ENCODE results near the gene GGT5. TPM values are rescaled to one million over a fixed set of nuclear protein-coding genes. Genes with fewer than 3 reads are reported as not detected.
"Not testable (repeated sequence)": the region's sequence is repeated elsewhere in the genome, so short reads cannot be mapped to it uniquely, and the experiment has no call there.

The GGT5 gene
- polyA plus RNA-seq, 2 donors: 4.7 to 7.1 TPM

GRCh38 chr22:24224468-24224867 lies 20.4 kb downstream of the GGT5 start:
- Histone ChIP-seq H3K27ac (ENCODE audit: low read depth in 2 of 2, low read length in 1 of 2) (no peak overlapping the region), H3K27me3 (ENCODE audit: control insufficient read depth in 1 of 2, insufficient read depth in 2 of 2, low read length in 2 of 2) (no peaks in the 10 kb centered on the region), H3K4me1 (ENCODE audit: control insufficient read depth in 2 of 2, insufficient read depth in 2 of 2, low read length in 1 of 2) (no peaks in the 10 kb centered on the region), H3K4me3 (ENCODE audit: low read depth in 1 of 2, low read length in 2 of 2) (no peak overlapping the region), H3K9me3 (ENCODE audit: control insufficient read depth in 2 of 2, insufficient read depth in 1 of 2, low read depth in 1 of 2, low read length in 1 of 2) (peaks cover 7% of the 10 kb centered on the region in 2 donors), H3K36me3 (ENCODE audit: control insufficient read depth in 2 of 2, insufficient read depth in 2 of 2, low read length in 1 of 2) (peaks cover 2 to 3% of the 10 kb centered on the region in 2 donors)
- 80 to 100% methylated on average over 1 of the region's 1 CpG for WGBS, 2 donors

GRCh38 chr22:24219750-24220149 lies 25.1 kb downstream of the GGT5 start:
- no peak overlapping the region for H3K4me3 ChIP-seq (ENCODE audit: low read depth in 1 of 2, low read length in 2 of 2)
- H3K36me3 ChIP-seq (ENCODE audit: control insufficient read depth in 2 of 2, insufficient read depth in 2 of 2, low read length in 1 of 2): no peaks in the 10 kb centered on the region
- 87 to 93% methylated on average over 9 of the region's 9 CpGs for WGBS, 2 donors
- no peaks in the 10 kb centered on the region for H3K4me1 ChIP-seq (ENCODE audit: control insufficient read depth in 2 of 2, insufficient read depth in 2 of 2, low read length in 1 of 2)
- H3K27me3 ChIP-seq (ENCODE audit: control insufficient read depth in 1 of 2, insufficient read depth in 2 of 2, low read length in 2 of 2): no peaks in the 10 kb centered on the region
- H3K27ac ChIP-seq (ENCODE audit: low read depth in 2 of 2, low read length in 1 of 2): no peak overlapping the region
- peaks cover 2% of the 10 kb centered on the region in 2 donors for H3K9me3 ChIP-seq (ENCODE audit: control insufficient read depth in 2 of 2, insufficient read depth in 1 of 2, low read depth in 1 of 2, low read length in 1 of 2)

- no peak overlapping the region for H3K4me3 ChIP-seq (ENCODE audit: low read depth in 1 of 2, low read length in 2 of 2)
- H3K27ac ChIP-seq (ENCODE audit: low read depth in 2 of 2, low read length in 1 of 2): no peak overlapping the region
- no peaks in the 10 kb centered on the region for H3K9me3 ChIP-seq (ENCODE audit: control insufficient read depth in 2 of 2, insufficient read depth in 1 of 2, low read depth in 1 of 2, low read length in 1 of 2)
- no peaks in the 10 kb centered on the region for H3K4me1 ChIP-seq (ENCODE audit: control insufficient read depth in 2 of 2, insufficient read depth in 2 of 2, low read length in 1 of 2)
- WGBS, 2 donors: 71 to 75% methylated on average over 3 of the region's 3 CpGs
- no peaks in the 10 kb centered on the region for H3K36me3 ChIP-seq (ENCODE audit: control insufficient read depth in 2 of 2, insufficient read depth in 2 of 2, low read length in 1 of 2)
- H3K27me3 ChIP-seq (ENCODE audit: control insufficient read depth in 1 of 2, insufficient read depth in 2 of 2, low read length in 2 of 2): no peaks in the 10 kb centered on the region
Measured at GRCh38 chr22:24217384-24217783, 27.5 kb downstream of the GGT5 start.

GRCh38 chr22:24216541-24217209 lies 28.2 kb downstream of the GGT5 start:
- no peaks in the 10 kb centered on the region for H3K36me3 ChIP-seq (ENCODE audit: control insufficient read depth in 2 of 2, insufficient read depth in 2 of 2, low read length in 1 of 2)
- no peaks in the 10 kb centered on the region for H3K4me1 ChIP-seq (ENCODE audit: control insufficient read depth in 2 of 2, insufficient read depth in 2 of 2, low read length in 1 of 2)
- H3K4me3 ChIP-seq (ENCODE audit: low read depth in 1 of 2, low read length in 2 of 2): no peak overlapping the region
- H3K27ac ChIP-seq (ENCODE audit: low read depth in 2 of 2, low read length in 1 of 2): no peak overlapping the region
- no peaks in the 10 kb centered on the region for H3K9me3 ChIP-seq (ENCODE audit: control insufficient read depth in 2 of 2, insufficient read depth in 1 of 2, low read depth in 1 of 2, low read length in 1 of 2)
- H3K27me3 ChIP-seq (ENCODE audit: control insufficient read depth in 1 of 2, insufficient read depth in 2 of 2, low read length in 2 of 2): no peaks in the 10 kb centered on the region
- 86 to 87% methylated on average over 12 of the region's 12 CpGs for WGBS, 2 donors

- no peaks in the 10 kb centered on the region for H3K27me3 ChIP-seq (ENCODE audit: control insufficient read depth in 1 of 2, insufficient read depth in 2 of 2, low read length in 2 of 2)
- no peaks in the 10 kb centered on the region for H3K4me1 ChIP-seq (ENCODE audit: control insufficient read depth in 2 of 2, insufficient read depth in 2 of 2, low read length in 1 of 2)
- H3K9me3 ChIP-seq (ENCODE audit: control insufficient read depth in 2 of 2, insufficient read depth in 1 of 2, low read depth in 1 of 2, low read length in 1 of 2): no peaks in the 10 kb centered on the region
- no peak overlapping the region for H3K27ac ChIP-seq (ENCODE audit: low read depth in 2 of 2, low read length in 1 of 2)
- no peaks in the 10 kb centered on the region for H3K36me3 ChIP-seq (ENCODE audit: control insufficient read depth in 2 of 2, insufficient read depth in 2 of 2, low read length in 1 of 2)
- no peak overlapping the region for H3K4me3 ChIP-seq (ENCODE audit: low read depth in 1 of 2, low read length in 2 of 2)
- 79% methylated on average over 12 of the region's 12 CpGs for WGBS, 2 donors
Measured at GRCh38 chr22:24214467-24215285, 30.2 kb downstream of the GGT5 start.

- not testable (repeated sequence) for H3K4me3 ChIP-seq (ENCODE audit: low read depth in 1 of 2, low read length in 2 of 2); H3K36me3 ChIP-seq (ENCODE audit: control insufficient read depth in 2 of 2, insufficient read depth in 2 of 2, low read length in 1 of 2); H3K4me1 ChIP-seq (ENCODE audit: control insufficient read depth in 2 of 2, insufficient read depth in 2 of 2, low read length in 1 of 2); H3K27ac ChIP-seq (ENCODE audit: low read depth in 2 of 2, low read length in 1 of 2); H3K27me3 ChIP-seq (ENCODE audit: control insufficient read depth in 1 of 2, insufficient read depth in 2 of 2, low read length in 2 of 2); H3K9me3 ChIP-seq (ENCODE audit: control insufficient read depth in 2 of 2, insufficient read depth in 1 of 2, low read depth in 1 of 2, low read length in 1 of 2)
- 90 to 97% methylated on average over 7 to 9 of the region's 9 CpGs for WGBS, 2 donors
Measured at GRCh38 chr22:24213111-24213510, 31.8 kb downstream of the GGT5 start.

GRCh38 chr22:24211716-24212115 lies 33.2 kb downstream of the GGT5 start:
- not testable (repeated sequence) for H3K36me3 ChIP-seq (ENCODE audit: control insufficient read depth in 2 of 2, insufficient read depth in 2 of 2, low read length in 1 of 2); H3K27me3 ChIP-seq (ENCODE audit: control insufficient read depth in 1 of 2, insufficient read depth in 2 of 2, low read length in 2 of 2); H3K4me1 ChIP-seq (ENCODE audit: control insufficient read depth in 2 of 2, insufficient read depth in 2 of 2, low read length in 1 of 2); H3K9me3 ChIP-seq (ENCODE audit: control insufficient read depth in 2 of 2, insufficient read depth in 1 of 2, low read depth in 1 of 2, low read length in 1 of 2); H3K27ac ChIP-seq (ENCODE audit: low read depth in 2 of 2, low read length in 1 of 2); H3K4me3 ChIP-seq (ENCODE audit: low read depth in 1 of 2, low read length in 2 of 2)
- WGBS, 2 donors: 92% methylated on average over 5 of the region's 6 CpGs

GRCh38 chr22:24210409-24210808 lies 34.5 kb downstream of the GGT5 start:
- 88 to 90% methylated on average over 11 of the region's 11 CpGs for WGBS, 2 donors
- H3K27ac ChIP-seq (ENCODE audit: low read depth in 2 of 2, low read length in 1 of 2); H3K27me3 ChIP-seq (ENCODE audit: control insufficient read depth in 1 of 2, insufficient read depth in 2 of 2, low read length in 2 of 2); H3K36me3 ChIP-seq (ENCODE audit: control insufficient read depth in 2 of 2, insufficient read depth in 2 of 2, low read length in 1 of 2); H3K4me3 ChIP-seq (ENCODE audit: low read depth in 1 of 2, low read length in 2 of 2); H3K9me3 ChIP-seq (ENCODE audit: control insufficient read depth in 2 of 2, insufficient read depth in 1 of 2, low read depth in 1 of 2, low read length in 1 of 2); H3K4me1 ChIP-seq (ENCODE audit: control insufficient read depth in 2 of 2, insufficient read depth in 2 of 2, low read length in 1 of 2): not testable (repeated sequence)

- Histone ChIP-seq H3K36me3 (ENCODE audit: control insufficient read depth in 2 of 2, insufficient read depth in 2 of 2, low read length in 1 of 2) (no peaks in the 10 kb centered on the region), H3K4me1 (ENCODE audit: control insufficient read depth in 2 of 2, insufficient read depth in 2 of 2, low read length in 1 of 2) (no peaks in the 10 kb centered on the region), H3K4me3 (ENCODE audit: low read depth in 1 of 2, low read length in 2 of 2) (no peak overlapping the region), H3K27ac (ENCODE audit: low read depth in 2 of 2, low read length in 1 of 2) (no peak overlapping the region), H3K9me3 (ENCODE audit: control insufficient read depth in 2 of 2, insufficient read depth in 1 of 2, low read depth in 1 of 2, low read length in 1 of 2) (no peaks in the 10 kb centered on the region), H3K27me3 (ENCODE audit: control insufficient read depth in 1 of 2, insufficient read depth in 2 of 2, low read length in 2 of 2) (no peaks in the 10 kb centered on the region)
- WGBS, 2 donors: 78 to 80% methylated on average over 4 of the region's 4 CpGs
Measured at GRCh38 chr22:24209687-24210086, 35.2 kb downstream of the GGT5 start.

- Histone ChIP-seq H3K9me3 (ENCODE audit: control insufficient read depth in 2 of 2, insufficient read depth in 1 of 2, low read depth in 1 of 2, low read length in 1 of 2) (no peaks in the 10 kb centered on the region), H3K27ac (ENCODE audit: low read depth in 2 of 2, low read length in 1 of 2) (no peak overlapping the region), H3K27me3 (ENCODE audit: control insufficient read depth in 1 of 2, insufficient read depth in 2 of 2, low read length in 2 of 2) (no peaks in the 10 kb centered on the region), H3K36me3 (ENCODE audit: control insufficient read depth in 2 of 2, insufficient read depth in 2 of 2, low read length in 1 of 2) (no peaks in the 10 kb centered on the region), H3K4me3 (ENCODE audit: low read depth in 1 of 2, low read length in 2 of 2) (no peak overlapping the region), H3K4me1 (ENCODE audit: control insufficient read depth in 2 of 2, insufficient read depth in 2 of 2, low read length in 1 of 2) (no peaks in the 10 kb centered on the region)
- WGBS, 2 donors: 78 to 84% methylated on average over 3 of the region's 3 CpGs
Measured at GRCh38 chr22:24209016-24209415, 35.9 kb downstream of the GGT5 start.
